DMS53 treated with DMSO at 0.1 percent for 48 hours (cell line): ENCODE data around the gene NPPC.
"Not testable (repeated sequence)": the region's sequence is repeated elsewhere in the genome, so short reads cannot be mapped to it uniquely, and the experiment has no call there.

ENCODE experiments used
- DNase-seq: peaks from one replicate; lab custom pipeline; 2025; ENCODE audit not compliant: unreplicated experiment; lab: John Stamatoyannopoulos, UW

NPPC gene

DNA sequence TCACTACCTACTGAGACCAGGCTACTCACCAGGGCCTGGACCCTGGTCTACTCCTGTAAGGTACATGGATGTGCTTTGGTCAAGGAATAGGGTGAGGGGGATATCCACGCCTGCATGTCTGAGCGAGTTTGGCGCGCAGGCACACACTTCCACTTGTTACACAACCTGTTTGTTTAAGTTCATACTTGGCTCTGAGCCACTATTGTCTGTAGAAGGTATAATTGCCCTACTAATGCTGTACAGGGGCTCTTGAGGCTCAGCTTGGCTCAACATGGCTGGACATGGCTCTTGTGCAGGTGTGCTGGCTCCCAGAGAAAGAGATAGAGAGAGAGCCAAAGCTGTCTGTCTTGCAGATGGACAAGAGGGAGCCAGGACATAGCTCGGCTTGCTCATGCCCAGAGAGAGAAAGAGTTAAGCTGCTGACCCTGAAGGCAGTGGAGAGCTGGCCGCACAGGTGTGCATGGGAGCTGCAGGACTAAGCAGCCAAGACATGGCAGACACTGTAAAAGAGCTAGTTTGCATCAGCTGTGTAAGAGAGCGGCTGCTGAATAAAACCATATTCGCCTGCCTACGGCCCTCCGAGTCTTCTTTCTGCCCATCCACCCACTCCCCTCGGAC lies 35.2 kb downstream of the NPPC start:
- no peak for DNase-seq

DNA sequence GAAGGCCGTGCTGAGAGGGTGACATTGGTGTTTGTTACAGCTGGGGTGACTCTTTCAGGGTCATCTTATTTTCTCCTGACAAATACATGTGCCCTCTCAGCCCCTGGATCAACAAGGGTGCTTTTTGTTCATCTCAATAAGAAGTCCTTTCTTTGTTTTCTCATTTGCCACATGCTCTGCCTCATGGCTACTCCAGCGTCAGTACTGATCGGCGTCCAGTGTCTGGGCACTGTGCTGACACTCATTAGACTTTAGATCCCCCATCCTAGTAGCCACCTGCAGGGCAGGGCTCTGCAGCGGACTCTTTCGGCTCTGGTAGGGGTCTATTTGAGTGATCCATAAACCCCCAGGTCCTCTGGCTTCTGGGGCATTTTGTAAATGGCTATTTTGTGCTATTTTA lies 38.4 kb downstream of the NPPC start:
- DNase-seq, result no peak

DNA sequence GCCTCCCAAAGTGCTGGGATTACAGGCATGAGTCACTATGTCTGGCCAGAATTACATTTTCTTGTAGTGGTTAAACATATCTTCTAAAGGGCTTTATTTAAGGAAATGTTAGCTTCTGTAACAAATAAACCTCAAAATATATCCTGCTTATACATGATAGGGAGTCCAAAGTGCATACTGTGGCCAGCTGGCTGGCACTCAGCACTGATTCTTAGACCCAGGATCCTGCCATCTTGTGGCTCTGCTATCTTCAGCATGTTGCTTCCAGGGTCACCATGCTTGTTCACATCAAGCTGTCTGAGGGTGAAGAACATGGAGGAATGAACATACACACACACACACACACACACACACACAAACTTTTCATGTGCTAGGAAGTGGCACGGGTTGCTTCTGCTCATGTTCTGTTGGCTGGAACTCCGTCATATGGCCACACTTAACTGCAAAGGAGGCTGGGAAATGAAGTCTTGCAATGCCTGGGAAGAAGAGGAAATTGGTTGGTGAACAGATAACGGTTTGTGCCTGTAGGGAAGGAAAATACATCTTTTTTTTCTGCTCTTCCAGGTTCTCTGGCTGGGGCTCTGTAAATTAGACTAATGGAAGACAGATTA lies 40.0 kb downstream of the NPPC start:
- DNase-seq, result no peak

DNA sequence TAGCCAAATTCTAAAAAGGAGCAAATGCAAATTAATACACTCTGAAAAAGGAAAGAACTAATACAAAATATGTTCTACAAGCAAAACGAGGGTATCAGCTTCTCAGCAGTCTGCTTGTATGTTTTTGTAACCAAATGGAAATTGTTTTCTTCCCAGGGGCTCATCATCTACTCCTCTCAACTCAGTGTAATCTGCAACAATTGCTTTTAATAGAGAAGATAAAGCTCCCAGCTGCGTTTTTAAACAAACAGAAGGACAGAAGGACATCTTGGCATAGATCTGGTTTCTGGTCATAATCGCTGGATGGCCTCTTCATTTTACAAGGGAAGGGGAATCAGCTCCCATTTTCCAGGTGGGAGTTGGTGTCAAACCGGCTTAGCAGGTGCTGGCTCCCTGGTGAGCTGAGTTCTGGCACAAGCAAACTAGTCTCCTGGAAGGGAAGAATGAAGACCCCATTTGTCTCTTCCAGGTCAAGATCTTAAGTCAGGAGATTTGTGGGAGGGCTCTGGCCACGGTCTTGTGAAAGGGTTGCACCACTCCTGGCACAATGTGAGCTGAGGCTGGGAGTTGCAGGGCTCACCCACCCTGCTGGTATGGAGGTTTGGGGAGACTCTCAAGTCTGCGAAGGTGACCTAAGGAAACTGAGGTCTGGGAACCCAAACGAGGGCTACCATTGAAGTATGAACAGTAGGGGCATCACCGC lies 41.6 kb downstream of the NPPC start:
- no peak for DNase-seq

DNA sequence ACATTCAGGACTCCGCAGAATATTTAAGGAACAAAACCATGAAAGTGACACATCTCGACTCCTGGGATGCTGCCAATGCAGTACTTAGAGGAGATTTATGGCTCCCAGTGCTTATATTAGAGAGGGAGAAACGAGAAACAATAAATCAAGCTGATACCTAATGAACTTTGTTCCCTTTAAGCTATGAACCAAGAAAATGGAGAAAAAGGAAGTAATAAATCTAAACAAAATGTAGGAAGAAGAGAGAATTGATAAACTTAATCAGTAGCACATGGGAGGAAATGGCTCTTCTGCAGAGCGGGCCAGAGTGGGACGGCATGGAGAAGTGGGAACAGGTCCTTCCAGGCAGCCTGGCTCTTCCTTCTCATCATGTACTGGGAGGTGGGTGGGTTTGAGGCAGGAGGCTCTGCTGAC lies 42.7 kb downstream of the NPPC start:
- no peak for DNase-seq

DNA sequence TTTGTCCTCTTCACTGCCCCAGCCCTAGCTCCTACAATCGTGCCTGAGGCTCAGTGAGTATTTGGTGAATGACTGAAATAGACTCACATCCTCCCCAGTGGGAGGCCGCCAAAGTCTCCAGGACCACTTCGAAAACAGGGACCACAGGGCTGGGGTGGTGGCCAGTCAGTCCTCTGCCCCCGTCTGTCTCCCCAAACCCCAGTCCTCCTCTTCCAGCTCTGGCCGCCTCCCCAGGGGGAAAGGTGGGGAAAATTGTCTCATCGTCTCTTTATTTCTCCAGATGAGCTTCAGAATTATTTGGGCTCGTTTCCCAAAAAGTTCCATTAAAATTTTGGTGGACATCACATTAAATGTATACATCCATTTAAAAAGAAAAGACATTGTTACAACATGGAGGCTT lies 43.5 kb downstream of the NPPC start:
- no peak for DNase-seq

DNA sequence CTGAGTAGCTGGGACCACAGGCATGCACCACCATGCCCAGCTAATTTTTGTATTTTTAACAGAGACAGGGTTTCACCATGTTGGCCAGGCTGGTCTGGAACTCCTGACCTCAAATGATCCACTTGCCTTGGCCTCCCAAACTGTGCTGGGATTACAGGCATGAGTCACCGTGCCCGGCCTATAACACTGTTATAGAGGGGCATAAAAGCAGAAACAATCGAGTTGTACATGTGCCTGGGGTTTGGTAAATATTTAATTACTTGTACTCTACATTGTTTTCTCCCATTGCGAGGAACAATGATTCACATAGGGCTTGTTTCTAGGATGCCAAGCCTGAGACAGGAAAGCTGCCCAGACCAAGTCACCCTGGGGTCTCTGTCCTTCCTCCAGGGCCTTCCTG lies 45.8 kb downstream of the NPPC start:
- DNase-seq, result not testable (repeated sequence)

DNA sequence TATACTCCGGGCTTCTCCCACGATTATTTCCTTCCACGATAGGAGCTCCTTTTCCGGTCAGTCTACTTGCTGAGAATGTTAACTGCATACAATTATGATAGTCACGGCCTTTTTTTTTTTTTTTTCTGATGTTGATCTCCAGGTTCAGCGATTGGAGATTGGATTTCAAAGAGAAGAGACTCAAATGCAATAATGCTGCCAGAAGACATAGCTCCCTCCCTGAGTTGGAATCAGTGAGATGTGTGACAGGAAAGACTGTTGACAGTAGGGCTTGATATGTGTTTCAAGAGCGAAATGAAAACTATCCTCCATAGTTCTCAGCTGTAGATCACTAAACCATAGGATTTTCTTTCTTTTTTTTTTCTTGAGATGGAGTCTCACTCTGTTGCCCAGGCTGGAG lies 47.0 kb downstream of the NPPC start:
- no peak for DNase-seq

DNA sequence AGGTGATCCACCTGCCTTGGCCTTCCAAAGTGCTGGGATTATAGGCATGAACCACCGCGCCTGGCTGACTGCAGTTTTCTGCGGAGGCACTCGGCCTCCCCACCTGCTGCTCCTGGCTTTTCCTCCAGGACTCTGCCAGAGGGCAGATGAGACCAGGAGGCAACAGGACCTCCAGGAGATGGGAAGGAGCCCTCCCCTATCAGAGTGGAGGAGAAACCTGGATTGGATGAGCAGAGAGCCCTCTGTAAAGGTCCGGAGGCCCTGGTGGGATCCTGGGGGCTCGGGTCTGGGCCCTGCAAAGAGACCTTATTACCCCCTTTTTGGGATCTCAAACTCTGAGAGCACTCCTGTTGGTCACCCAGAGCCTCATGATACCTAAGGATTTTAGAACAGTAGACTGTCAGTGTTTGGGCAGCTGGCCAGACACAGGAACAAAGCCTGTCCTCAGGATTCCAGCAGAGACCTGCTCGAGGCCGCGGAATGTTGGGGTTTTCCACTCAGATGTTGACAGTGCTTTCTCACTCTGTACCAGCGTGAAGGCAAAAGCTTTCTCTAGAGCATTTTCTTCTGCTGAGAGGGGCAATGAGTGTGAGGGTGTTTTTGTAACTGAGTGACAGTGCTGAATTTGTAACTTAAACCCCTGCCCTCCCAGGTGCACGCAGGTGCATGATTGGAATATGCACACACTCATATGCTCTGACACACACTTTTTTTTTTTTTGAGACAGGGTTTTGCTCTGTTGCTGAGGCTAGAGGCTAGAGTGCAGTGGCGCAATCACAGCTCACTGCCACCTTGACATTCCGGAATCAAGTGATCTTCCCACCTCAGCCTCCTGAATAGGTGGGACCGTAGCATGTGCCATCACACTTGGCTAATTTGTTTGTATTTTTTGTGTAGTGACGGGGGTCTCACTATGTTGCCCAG lies 48.4 kb downstream of the NPPC start:
- DNase-seq, result no peak

DNA sequence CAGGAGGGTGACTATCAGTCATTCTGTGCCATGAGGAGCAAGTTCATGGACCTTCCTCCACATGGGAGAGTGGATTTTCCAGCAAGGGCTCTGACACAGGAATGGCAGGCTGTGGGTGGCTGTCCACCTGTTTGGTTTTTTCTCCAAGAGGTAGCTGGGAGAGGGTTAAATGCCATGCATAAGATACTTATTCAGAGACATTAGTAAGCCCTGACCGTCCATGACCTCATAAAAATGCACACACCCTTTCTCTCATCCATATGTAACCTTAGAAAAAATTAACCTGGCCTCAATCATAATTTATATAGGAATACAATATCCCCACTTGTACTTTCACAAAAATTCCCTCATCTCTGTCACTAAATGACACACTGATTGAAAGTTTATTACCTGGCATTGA lies 51.3 kb downstream of the NPPC start:
- no peak for DNase-seq
